Activated CD4-positive, alpha-beta T cell treated with anti-CD3 and anti-CD28 coated beads, Interleukin-10, Interleukin-2, amounts not matched to agents 100 ng/mL and 50 ng/mL, durations not matched to agents 16 hours and 8 hours (primary cell): ENCODE results near the gene P2RX1.

Experiments used
- DNase-seq: peaks from one replicate; pipeline ENCODE4 v3.0.0-alpha.2; 2020

P2RX1 gene

DNA sequence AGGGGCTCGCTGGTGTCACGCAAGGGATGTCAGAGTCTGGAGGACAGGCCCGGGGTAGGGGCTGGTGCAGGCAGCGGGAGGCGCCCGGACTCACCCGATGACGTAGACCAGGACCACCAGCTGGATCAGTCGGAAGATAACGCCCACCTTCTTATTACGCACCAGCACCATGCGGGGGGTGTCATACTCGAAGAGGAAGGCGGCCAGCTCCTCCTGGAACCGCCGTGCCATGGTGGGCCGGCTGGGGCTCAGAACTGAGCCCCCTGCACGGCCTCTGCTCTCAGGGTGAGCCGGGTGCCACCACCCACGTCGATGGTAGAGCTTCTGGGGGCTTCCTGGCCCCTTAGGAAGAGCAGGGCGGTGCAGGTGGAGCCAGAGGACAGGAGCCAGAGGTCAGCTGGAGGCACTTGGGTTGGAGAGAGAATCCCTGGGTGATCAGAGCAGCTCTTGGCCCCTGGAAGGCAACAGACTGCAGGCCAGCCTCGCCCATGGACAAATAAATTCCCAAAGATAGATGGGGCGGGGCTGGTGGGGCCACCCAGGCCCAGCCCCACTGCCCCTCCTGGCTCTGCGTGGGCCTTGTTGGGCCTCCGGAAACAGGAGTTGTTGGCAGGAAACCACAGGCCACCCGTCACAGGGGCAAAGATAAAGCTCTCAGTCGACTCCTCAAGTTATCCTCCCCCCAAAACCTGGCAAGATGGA, at the start of gene P2RX1:
TSS of gene P2RX1 (minus strand) at position 471 of the 702 bp plus-strand sequence. CDS start at position 231, 240 bp downstream.
- peak; percentile 60 for DNase-seq

DNA sequence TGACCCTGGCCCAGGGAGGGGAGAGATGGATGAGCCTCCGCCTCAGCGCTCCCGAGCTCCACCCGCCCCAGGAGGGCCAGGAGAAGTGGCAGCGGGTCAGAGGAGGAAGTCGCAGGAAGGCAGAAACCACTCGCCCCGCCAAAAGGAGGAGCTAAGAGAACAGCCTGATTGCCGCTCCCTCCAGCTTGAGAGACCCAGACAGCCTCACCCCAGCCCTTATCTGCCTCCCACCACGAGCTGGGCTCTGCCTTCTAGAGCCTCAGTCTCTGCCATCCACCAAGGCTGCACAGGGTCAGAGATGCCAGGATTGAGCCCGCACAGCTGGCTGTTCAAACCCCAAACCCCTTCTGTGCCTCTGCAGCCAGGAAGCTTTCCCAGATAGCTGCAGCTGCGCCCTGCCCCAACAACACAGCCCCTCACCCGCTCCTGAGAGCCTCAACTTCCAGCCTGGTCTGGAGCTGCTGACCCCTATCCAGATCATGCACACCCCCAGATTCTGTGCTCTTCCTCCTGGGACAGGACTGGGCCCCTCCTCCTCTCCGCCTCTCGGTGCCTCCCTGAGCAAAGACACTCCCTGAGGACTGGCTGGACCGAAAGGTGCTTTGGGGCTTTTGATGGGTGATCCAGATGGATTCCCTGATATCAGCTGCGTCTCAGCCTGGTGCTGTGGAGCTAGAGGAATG, 49.0 kb upstream of the P2RX1 start:
- peak; percentile 87 for DNase-seq

DNA sequence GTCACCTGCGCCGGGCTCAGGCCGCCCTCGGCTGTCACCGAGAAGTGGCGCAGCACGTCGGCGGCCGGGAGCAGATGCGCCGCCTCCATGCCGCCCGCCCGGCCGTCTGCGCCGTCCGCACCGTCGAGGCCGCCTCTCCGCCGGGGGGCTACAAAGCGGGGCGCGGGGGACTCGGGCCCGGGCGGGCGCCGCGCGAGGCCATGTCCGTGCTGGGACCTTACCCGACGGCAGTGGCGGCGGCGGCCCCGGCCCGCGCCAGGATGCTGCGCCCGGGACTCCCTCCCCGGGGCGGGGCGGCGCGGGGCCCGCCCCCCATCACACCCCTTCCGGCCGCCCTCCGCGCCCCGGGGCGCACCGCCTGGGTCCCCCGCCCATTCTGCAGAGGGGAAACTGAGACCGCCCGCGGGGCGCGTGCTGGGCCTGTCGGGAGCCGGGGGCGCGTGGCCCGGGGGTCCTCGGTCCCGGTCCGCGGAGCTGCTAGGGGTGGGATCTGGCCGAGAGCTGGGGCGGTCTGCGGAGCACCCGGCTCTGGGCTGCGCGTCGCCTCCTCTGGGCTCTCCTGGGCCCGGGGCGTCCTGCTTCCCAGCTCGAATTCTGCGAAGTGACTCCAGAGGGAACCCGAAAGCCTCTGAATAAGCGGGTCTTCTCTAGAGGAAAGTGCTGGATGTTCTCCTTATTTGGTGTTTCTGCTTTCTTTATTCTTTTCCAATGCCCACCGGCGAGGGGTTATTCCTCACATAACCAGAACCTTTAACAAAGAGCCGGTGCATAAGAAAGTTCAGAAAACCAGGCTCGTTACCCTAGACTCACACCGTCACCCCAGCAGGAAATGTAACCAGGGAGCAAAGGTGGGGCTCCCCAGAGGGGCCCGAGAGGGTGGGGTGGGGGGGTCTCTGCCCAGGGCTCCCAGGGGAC, 48.2 kb upstream of the P2RX1 start, which contains the start of gene ATP2A3:
TSS of gene ATP2A3 (minus strand) at position 235 of the 915 bp plus-strand sequence. CDS start at position 89, 146 bp downstream.
- peak; percentile 84 for DNase-seq

DNA sequence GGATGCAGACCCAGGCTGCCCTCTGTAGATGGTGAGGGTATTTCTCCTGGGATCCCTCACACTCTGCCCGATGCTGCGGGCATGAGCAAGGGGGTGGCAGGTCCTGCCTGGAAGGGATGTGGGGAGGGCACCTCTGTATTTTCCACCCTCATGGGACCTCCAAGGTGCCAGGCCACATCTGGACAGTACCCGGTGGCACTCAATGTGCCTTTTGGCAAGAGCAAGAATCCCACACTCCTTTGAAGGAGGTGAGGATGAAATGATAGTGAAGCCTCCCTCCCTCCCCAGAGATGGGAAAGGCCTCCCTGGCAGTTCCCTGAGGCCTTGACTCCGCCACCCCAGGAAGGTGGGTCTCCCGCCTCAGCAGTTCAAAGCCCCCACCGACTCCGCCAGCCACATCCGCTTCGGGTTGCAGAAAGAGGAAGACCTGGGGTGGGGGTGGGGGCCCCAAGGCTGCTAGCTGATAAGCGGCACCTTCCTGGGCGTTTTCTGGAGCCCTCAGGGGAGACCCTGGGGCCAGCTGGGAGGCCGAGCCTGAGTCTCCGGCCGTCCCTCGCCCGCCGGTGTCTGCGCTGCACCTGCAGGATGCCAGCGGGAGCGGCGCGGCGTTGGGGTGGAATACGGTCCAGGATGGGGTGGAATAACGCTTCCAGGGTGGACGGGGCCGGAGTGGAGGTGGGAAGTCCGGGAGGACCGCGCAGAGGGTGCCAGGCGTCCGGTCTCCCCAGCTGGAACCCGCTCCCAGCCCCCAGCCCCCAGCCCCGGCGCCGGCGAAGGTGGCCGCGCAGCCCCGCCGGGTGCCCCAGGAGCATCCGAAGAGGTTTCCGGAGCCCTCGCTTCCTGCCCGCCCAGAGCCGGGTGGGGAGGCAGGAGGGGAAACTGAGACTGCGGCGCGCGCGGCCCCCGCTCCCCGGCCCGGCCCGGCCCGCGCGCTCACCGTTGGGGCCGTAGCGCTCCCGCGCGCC, 47.3 kb upstream of the P2RX1 start:
- DNase-seq = peak; percentile 71

DNA sequence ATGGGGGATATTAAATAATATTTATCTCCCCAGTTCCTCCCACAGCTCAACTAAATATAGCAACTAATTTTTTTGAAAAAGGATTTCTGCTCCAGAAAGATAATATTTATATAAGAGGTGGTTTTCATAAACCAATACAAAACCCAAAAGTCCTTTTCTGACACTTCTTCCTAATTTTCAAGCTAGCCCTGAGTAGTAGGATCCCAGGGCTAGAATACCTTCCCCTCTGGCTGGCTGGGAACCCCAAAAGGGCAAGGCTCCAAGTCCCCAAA, 46.6 kb upstream of the P2RX1 start:
- DNase-seq = no peak

DNA sequence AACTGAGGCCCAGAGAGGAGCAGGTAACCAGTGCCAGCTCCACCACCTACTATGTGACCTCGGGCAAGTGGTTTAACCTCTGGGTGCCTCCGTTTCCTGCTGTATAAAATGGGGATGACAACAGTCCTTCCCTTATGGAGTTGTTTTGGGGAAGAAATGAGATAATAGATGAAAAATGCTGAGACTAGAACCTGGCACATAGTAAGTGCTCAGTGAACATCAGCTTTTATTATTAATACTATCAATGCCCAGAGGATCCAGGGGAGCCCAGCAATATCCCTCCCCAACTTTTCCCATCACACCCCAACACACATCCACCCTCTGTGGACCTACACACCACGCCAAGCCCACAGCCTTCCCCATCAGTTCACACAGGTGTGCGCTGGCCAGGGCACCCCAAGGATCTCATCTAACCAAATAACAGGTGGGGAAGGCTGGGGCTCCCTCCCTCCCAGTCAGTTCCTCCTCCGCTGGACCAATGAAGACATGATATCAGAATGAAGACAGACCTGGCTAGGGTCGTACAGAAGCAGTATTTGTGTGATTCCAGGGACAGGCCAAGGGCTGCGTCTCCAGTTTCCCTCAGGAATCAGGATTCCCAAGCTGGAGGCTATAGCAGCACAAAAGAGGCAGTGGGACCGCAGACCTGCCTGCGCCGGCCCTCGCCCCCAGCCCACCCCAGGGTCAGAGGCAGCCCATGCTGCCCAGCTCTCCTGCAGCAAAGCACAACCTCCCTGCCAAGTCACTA, 46.1 kb upstream of the P2RX1 start:
- no peak for DNase-seq

DNA sequence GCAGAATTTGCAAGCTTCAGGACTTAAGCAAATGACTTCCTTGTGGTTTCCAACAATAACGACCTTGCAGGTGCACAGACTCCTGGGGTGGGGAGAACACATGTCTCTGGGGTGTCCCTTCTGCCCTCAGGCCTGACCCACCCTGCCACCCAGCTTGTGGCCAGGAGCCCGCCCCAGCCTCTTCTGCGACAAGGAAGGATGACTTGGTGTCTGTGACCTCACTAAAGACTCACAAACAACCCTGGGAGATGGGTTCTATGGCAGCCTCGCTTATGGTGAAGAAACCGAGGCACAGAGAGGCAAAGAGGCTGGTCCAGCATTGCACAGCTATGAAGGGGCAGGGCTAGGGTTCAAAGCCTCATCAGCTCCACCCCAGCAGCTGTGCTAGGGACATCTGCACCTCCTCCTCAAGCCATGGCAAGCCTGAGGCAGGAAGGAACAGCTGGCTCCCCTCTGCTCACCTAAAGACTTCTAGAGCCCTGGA, 45.3 kb upstream of the P2RX1 start:
- peak; percentile 44 for DNase-seq

DNA sequence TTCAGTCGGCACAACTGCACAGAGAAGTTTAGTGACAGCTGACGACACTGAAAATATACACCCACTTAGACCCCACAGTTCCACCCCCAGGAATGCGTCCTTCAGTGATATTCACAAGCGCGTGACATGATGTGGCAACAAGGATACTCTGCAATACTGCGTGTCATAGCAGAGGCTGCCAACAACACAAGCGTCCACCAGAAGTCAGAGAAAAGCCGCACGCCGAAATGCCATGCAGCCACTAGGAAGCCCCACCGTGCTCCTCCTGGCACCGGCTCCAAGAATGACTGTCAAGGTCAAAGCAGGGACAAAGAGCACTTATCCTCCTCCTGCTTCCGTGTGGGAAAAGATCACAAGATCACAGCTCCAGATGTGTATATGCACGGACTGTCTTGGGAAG, 44.5 kb upstream of the P2RX1 start:
- no peak for DNase-seq

DNA sequence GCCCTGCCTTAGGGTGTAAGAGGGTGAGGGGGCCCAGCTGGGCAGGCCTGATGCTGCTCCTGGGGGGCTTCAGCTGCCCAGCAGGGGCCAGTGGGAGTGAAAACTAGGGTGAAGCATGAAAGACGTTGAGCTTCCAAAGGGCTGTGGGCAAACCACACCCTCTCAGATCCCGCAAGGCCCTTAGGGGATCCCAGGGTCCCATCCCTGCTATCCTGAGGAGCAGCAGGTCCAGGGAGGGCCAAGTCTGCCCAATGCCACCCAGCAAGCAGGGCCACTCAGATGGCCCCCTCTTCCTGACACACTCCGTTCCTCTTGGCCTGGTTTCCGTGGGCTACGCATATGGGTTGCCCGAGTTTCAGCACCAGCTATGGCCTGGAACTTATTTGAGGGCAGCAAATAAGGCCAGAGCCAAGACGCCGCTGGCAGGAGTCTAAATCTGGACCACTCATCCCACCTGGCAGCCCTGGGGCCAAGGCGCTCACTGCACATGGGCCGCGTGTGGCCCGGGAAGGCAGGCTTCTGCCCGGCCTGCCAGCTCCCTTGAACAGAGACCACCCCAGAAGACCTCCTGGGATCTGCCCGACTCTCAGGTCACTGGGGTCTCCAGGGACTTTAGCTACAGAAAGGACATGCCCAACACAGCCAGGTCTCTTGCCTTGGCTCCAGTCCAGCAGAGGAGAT, 43.8 kb upstream of the P2RX1 start:
- DNase-seq = no peak

DNA sequence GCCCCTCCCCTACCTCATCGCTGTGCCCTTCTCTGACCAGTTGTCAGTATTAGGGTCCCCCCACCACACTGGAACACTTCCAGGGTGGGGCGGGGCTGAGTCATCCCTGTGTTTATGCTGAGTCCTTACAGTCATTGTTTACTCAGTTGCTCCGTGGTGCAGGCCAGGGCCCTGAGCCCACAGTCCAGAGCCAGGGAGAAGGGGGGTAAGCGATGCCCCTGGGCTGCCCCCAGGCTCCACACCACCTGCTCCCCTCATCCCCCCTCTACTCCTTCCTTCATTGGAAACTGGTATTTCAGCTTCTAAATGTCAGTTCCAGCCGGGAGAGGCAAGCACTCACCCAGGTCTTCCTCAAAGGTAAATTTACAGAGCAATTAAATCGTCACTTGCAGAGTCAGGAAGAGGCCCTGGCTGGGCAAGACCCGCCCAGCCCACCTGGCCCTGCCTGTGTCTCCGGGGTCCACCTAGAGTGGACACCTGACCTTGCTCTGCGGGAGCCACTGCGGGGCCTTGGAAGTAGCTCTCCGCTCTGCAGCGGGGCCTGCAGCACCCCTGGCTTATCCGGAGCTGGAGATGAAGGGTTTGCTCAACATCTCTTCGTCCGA, 43.1 kb upstream of the P2RX1 start:
- no peak for DNase-seq

DNA sequence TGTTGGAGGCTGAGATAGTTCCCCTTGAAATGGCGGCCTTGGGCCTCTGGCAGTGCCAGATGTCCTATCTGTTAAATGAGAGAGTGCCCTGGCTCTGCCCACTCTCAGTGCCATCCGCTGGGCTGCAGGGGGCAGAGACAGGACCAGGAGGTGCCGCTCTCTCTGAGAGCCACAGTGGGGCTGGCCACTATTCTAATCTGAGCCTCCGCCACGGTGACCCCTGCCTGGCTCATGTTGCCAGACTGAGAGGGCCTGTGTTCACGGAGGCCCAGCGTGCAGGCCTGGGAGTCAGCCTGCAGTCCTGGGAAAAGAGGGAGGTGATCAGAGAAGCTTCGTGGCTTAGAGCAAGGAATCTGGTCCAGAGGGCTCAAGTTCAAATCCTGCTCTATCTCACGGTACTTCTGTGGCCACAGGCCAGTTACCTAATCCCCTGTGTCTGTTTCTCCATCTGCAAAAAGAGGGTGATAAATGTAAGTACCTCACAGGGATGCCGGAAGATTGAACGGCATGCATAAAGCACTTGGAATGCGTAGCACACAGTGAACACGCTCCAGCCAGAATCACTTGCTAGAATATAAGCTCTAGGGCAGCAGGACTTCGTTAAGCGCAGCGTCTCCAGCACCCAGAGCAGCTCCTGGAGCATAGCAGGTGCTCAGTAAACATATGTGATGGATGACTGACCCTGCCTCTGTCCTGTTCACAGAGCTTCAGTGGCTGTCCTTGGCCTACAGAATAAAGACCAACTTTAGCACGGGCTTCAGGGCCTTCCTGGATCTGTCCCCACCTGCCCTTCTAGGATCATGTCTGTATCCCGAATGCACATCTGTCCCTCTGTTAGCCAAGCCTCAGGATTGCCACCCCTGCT, 41.7 kb upstream of the P2RX1 start:
- DNase-seq = no peak

DNA sequence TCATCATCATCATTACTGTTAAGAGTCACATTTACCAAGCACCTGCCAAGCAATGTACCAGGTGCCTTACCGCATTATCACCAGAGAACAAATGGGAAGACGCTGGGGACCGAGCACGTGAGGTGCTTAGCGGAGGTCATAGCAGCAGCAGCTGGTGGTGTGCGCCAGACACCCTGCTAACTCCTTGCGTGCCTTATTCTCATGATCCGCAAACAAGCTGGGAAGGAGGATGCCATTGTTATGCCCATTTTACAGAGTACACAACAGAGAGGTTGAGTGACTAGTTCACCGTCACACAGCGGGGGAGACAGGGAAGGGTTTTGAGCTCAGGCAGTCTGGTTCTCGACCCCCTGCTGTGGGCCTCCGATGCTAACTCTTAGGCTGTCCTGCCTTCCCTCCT, 40.7 kb upstream of the P2RX1 start:
- no peak for DNase-seq

DNA sequence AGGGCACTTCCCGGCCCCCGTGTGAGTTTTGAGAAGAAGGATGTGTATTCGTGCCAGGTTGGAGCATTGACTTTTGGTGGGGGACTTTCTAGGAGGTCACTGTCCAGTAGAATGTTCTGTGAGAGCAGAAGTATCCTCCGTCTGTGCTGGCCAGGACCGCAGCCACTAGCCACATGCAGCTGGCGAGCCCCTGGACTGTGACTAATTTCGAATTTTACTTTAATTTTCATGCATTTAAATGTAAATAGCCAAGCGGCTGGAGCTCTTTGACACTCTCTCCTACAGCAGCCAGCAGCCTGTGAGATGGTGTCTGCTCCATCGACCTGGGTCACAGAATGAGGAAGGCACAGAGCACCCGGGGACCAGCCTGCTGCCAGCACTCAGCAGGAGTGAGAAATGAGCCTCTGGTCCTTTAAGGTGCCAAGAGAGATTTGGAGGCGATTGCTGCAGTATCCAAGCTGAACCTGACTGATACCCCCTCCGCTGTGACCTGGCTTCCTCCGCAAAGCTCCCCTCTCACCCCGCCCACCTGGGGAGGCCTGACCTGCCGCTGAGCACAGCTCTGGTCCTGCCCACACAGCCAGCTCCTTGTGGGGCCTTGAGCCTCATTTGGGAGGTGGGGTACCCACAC, 40.2 kb upstream of the P2RX1 start:
- DNase-seq = no peak

DNA sequence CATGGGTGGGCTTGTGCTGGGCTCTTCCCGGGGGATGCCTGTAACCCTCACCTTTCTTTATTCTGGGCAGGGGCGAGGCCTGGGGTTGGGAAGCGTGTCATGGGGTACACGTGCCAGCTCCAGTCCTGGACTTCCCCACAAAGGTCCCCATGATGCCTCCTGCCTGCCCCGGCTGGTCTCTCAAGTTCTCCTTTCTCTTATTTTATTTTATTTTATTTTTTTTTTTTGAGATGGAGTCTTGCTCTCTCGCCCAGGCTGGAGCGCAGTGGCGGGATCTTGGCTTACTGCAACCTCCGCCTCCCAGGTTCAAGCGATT, 39.4 kb upstream of the P2RX1 start:
- DNase-seq = no peak

DNA sequence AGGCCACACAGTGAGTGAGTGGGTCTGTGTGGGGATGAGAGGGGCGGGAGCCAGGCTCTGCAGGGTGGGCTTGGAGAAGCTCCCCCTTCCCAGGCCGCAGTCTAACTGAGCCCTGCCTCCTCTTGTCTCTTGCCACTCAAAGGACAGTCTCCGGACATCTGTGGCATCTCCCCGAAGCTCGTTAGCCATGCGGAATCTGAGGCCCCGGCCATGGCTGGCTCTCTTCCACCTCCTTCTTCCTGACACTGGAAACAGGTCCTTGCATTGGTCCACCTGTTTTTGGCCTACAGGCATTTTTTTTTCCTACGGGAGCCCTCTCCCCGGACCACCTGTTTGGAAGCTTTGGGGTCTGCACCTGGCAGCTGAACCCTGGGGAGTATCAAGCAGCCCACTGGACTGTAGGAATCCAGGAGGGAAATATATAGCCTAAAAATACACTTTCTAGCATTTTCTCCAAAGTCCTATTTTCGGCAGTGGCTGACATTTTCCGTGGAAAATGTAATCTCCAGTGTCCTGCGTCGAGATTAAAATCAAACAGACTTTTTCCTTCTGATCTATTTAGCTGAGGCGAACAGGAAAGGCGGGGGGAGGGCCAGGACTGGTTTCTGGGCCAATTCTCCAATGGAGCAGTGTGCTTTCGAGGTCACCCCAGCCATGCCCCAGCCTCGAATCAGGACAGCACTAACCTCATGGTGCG, 38.9 kb upstream of the P2RX1 start:
- DNase-seq = no peak

DNA sequence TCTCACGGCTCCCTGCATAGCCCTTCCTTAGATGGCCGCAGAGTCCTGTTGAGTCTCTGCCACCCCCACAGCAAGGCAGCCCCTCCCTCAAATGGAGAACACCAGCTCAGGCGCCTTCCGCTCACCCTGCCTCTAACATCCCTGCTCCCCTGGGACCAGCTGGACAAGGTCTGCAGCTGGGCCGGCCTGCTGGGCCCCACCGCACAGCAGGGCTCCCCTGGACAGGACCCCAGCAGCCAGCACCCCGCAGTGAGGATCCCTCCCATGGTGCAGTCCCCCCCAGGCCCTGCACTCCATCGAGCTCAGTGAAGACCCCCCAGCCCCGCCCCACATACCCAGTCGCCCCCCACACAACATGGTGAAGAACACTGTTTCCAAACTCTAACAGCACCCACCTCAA, 37.8 kb upstream of the P2RX1 start:
- no peak for DNase-seq

DNA sequence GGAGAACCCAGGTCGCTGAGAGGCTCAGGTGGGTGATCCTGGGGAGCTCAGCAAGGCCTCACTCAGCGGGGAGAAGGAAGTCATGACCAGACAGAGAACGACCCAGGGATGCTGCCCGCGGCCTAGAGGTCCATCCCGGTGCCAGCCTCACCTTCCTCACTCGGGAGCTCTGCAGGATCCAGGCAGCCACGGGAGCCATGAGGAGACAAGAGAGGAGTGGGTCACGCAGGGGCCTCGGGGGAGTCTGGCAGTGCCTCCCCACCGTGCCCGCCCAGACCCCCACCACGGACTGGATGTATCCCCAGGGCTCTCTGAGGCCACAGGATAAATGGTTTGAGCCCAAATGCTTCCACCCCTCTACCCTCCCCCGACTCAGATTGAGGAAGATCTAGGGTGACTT, 37.3 kb upstream of the P2RX1 start:
- no peak for DNase-seq

DNA sequence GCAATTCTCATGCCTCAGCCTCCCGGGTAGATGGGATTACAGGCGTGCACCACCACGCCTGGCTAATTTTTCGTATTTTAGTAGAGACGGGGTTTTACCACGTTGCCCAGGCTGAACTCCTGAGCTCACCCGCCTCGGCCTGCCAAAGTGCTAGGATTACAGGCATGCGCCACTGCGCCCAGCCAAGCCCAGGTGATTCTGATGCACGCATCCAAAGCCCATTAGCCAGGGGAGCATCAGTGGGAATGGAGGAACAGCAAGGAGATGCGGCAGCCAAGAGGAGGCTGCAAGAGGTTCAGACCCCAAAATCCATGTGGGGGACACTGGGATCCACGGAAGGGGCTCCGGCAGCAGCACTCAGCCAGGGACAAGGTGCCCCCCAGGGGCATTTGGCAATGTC, 35.9 kb upstream of the P2RX1 start:
- no peak for DNase-seq

DNA sequence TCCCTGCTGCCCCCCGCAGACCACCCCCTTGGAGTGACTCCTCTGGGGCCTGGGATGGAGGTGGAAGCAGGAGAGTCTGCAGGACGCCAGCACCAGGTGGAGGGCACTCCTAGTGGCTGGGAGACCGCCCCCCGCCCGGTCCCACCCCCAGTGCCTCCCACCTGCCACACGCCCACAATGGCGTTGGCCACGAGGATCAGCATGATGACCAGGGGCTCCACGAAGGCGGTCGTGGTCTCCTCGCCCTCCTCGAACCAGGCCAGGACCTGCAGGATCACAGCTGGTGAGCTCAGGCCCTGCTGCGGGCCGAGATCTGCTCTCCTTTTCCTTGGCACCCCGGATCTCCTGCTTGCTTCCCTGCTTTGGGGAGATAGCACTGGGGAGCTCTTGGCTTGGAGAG, 35.2 kb upstream of the P2RX1 start:
- DNase-seq = no peak
